GM12878 (cell line): ENCODE results near the gene LRRN2. TPM values are rescaled to one million over a fixed set of nuclear protein-coding genes. Genes with fewer than 3 reads are reported as not detected.

Experiments
- ATAC-seq: fragments of 200-7000 bp; cut with Tn5 transposase; 3 replicates; pipeline ENCODE4 v1.9.1; 2020; ENCODE audit warnings: mild to moderate bottlenecking, moderate library complexity
- BruUV-seq: library from RNA; stranded (reverse); fragments of 400-500 nt; replicated peaks from 2 replicates; lab custom pipeline; 2021; lab: Mats Ljungman, UMichigan
- CTCF ChIA-PET: fragments of 300-600 bp; sonication (Branson Sonifier 250); formaldehyde crosslinking; extraction: SDS; loops from one replicate; lab custom pipeline; 2021; ENCODE audit warnings: inconsistent platforms; lab: Yijun Ruan, JAX
- POLR2A ChIA-PET: fragments of 350-600 bp; formaldehyde crosslinking; extraction: SDS; loops from one replicate; lab custom pipeline; 2021; ENCODE audit warnings: inconsistent platforms; lab: Charles Lee
- RAD21 ChIA-PET: fragments of 300-600 bp; sonication (Branson Sonifier 250); formaldehyde crosslinking; loops from one replicate; lab custom pipeline; 2023; ENCODE audit warnings: antibody characterized with exemption; ENCODE audit not compliant: unreplicated experiment; lab: Charles Lee
- SMC1A ChIA-PET: fragments of 300-600 bp; sonication (Branson Sonifier 250); formaldehyde crosslinking; loops from one replicate; lab custom pipeline; 2023; ENCODE audit not compliant: unreplicated experiment, uncharacterized antibody; lab: Charles Lee
- DNase-seq: peaks from one replicate; pipeline ENCODE4 v3.0.0-alpha.2; 2011; ENCODE audit warnings: low read depth, low spot score
- FAIRE-seq: peaks from 3 replicates; lab custom pipeline; 2011; peaks lifted over from hg19 to GRCh38; lab: Jason Lieb, UNC
- H2AFZ ChIP-seq: 2 replicates; pipeline ENCODE4 v1.6.0; 2011; ENCODE audit warnings: low read depth, low read length, control low read depth; ENCODE audit not compliant: control insufficient read depth
- H3K27ac ChIP-seq: 2 replicates; pipeline ENCODE4 v1.5.1; 2011; ENCODE audit warnings: control low read depth; ENCODE audit not compliant: control insufficient read depth, insufficient read depth
- H3K27me3 ChIP-seq, 2 experiments: replicated peaks in 1 of 2; 2 replicates each; pipeline versions ENCODE4 v1.6.0 to v1.6.1; 2011; ENCODE audit warnings: low read length in 1 of 2; ENCODE audit not compliant: control insufficient read depth in 2 of 2, insufficient read depth in 2 of 2
- H3K36me3 ChIP-seq, 2 experiments: 2 replicates each; pipeline ENCODE4 v1.5.1; 2011; ENCODE audit warnings: low read length in 1 of 2; ENCODE audit not compliant: control insufficient read depth in 2 of 2, insufficient read depth in 2 of 2
- H3K4me1 ChIP-seq: 2 replicates; pipeline ENCODE4 v1.6.1; 2011; ENCODE audit warnings: mild to moderate bottlenecking, low read length, moderate library complexity, mixed read lengths; ENCODE audit not compliant: control insufficient read depth, insufficient read depth
- H3K4me2 ChIP-seq: 2 replicates; pipeline ENCODE4 v1.6.0; 2011; ENCODE audit warnings: control low read depth; ENCODE audit not compliant: control insufficient read depth, insufficient read depth
- H3K4me3 ChIP-seq: fragments of 200-600 bp; sonication (generic); 2 replicates; pipeline ENCODE4 v1.5.1; 2016
- H3K79me2 ChIP-seq: 2 replicates; pipeline ENCODE4 v1.6.0; 2011; ENCODE audit warnings: low read length; ENCODE audit not compliant: control insufficient read depth, insufficient read depth
- H3K9ac ChIP-seq: 2 replicates; pipeline ENCODE4 v1.8.0; 2011; ENCODE audit warnings: low read length, control low read depth, mixed read lengths; ENCODE audit not compliant: control insufficient read depth, insufficient read depth
- H3K9me3 ChIP-seq: replicated peaks from 3 replicates; pipeline ENCODE4 v1.5.1; 2011; ENCODE audit warnings: mild to moderate bottlenecking, low read length; ENCODE audit not compliant: control insufficient read depth, insufficient read depth
- H4K20me1 ChIP-seq: 2 replicates; pipeline ENCODE4 v1.6.0; 2011; ENCODE audit not compliant: control insufficient read depth, insufficient read depth
- BMI1 ChIP-seq: fragments of 450-650 bp; IDR thresholded peaks from 2 replicates; pipeline ENCODE4 v1.6.1; 2016; ENCODE audit warnings: mild to moderate bottlenecking, moderate library complexity, borderline replicate concordance
- CBX5 ChIP-seq: sonication (generic); IDR thresholded peaks from 2 replicates; pipeline ENCODE4 v1.6.1; 2016; ENCODE audit warnings: low read depth, moderate library complexity, mild to moderate bottlenecking, inconsistent platforms
- E2F4 ChIP-seq: IDR thresholded peaks from 2 replicates; pipeline ENCODE4 v1.6.1; 2012; ENCODE audit warnings: low read depth, low read length, improper control_type of control experiment
- KAT2A ChIP-seq: conservative IDR thresholded peaks from 2 replicates; pipeline ENCODE4 v1.6.1; 2011; ENCODE audit warnings: low read depth, low read length; ENCODE audit not compliant: control insufficient read depth
- MTA3 ChIP-seq: IDR thresholded peaks from 2 replicates; pipeline ENCODE4 v1.6.1; 2012; ENCODE audit warnings: low read length, inconsistent platforms, borderline replicate concordance
- NBN ChIP-seq: fragments of 450-650 bp; IDR thresholded peaks from 2 replicates; pipeline ENCODE4 v1.6.1; 2016
- NFYA ChIP-seq: IDR thresholded peaks from 2 replicates; pipeline ENCODE4 v1.6.1; 2011; ENCODE audit warnings: low read depth, mild to moderate bottlenecking, low read length, improper control_type of control experiment, borderline replicate concordance
- PKNOX1 ChIP-seq: fragments of 450-650 bp; IDR thresholded peaks from 2 replicates; pipeline ENCODE4 v1.6.1; 2016; ENCODE audit warnings: mild to moderate bottlenecking
- SMAD5 ChIP-seq: IDR thresholded peaks from 2 replicates; pipeline ENCODE4 v1.6.1; 2016; ENCODE audit warnings: antibody characterized with exemption, low read depth
- SMC3 ChIP-seq: IDR thresholded peaks from 2 replicates; pipeline ENCODE4 v1.6.1; 2011; ENCODE audit warnings: low read length, improper control_type of control experiment, borderline replicate concordance
- SP1 ChIP-seq: IDR thresholded peaks from one replicate; pipeline ENCODE4 v1.6.1; 2011; ENCODE audit warnings: low read depth, low read length
- SRF ChIP-seq, 2 experiments: IDR thresholded peaks; 2 replicates each; pipeline ENCODE4 v1.6.1; 2011; ENCODE audit warnings: low read depth in 2 of 2, low read length in 2 of 2, mild to moderate bottlenecking in 1 of 2, moderate library complexity in 1 of 2
- WGBS: methylation state at CpG from one replicate; pipeline ENCODE4 v1.1.6; 2016; ENCODE audit warnings: low lambda C conversion rate; ENCODE audit not compliant: insufficient replicate concordance, insufficient coverage; ENCODE audit errors: missing lambda C conversion rate; 5-methylcytosine and 5-hydroxymethylcytosine counted together
- in situ Hi-C: fragments of 300-500 bp; cut with MboI; formaldehyde crosslinking; loops from 9 replicates; pipeline ENCODE4 v1.14.3; 2018; ENCODE audit warnings: mixed read lengths
- intact Hi-C: fragments of 100-400 bp; cut with micrococcal nuclease; formaldehyde crosslinking; loops from one replicate; pipeline ENCODE4 v1.14.2; 2022; ENCODE audit not compliant: unreplicated experiment
- polyA plus RNA-seq, 11 experiments: library from polyadenylated mRNA; depleted of rRNA in 4 of 11; unstranded in 6 of 11; stranded (reverse) in 5 of 11; fragments of >200 nt; fragmentation: Nextera tagmentation in 4 of 11; fragmentation: Illumina TruSeq in 1 of 11; extraction: Ambion mirVana in 4 of 11; extraction: Trizol in 1 of 11; gene quantifications; 1 replicate in 1 of 11; 2 replicates in 10 of 11; pipeline versions ENCODE4 v1.2.1 to v1.2.3, GENCODE V29; 2011 to 2016; ENCODE audit warnings: inconsistent platforms in 2 of 11, missing spikeins in 2 of 11, low read depth in 1 of 11
- total RNA-seq, 4 experiments: library from RNA; depleted of rRNA in 3 of 4; stranded (reverse); fragments of >200 nt in 3 of 4; fragmentation: Illumina TruSeq in 1 of 4; extraction: Trizol in 1 of 4; gene quantifications; 2 replicates each; pipeline versions ENCODE4 v1.2.1 to v1.2.3, GENCODE V29; 2013 to 2021
- TF ChIP-seq, protein P1 (sequence below): fragments of 450-650 bp; conservative IDR thresholded peaks from 2 replicates; pipeline ENCODE4 v1.6.1; 2017; ENCODE audit warnings: mild to moderate bottlenecking, moderate library complexity
- TF ChIP-seq, protein P2 (sequence below): fragments of 150-350 bp; IDR thresholded peaks from 2 replicates; pipeline ENCODE4 v1.6.1; 2014; ENCODE audit warnings: mild to moderate bottlenecking, low read depth, low read length
- TF ChIP-seq, protein P3 (sequence below): IDR thresholded peaks from 2 replicates; pipeline ENCODE4 v1.6.1; 2012; ENCODE audit warnings: low read depth, low read length, improper control_type of control experiment

LRRN2 gene
- total and polyA plus RNA-seq, 10 of the 15 experiments (the other 5 are each of a cell fraction or from before 2014, with no cell fraction given), result not detected

- Histone ChIP-seq H3K4me2 (no peak overlapping the region), H3K36me3 (no peaks in the 10 kb centered on the region; a peak in 2 of 4 replicates), H3K27me3 (no peaks in the 10 kb centered on the region), H3K79me2 (no peaks in the 10 kb centered on the region), H3K27ac (no peak overlapping the region), H3K4me3 (no peak overlapping the region), H4K20me1 (no peaks in the 10 kb centered on the region), H2AFZ (no peak overlapping the region), H3K9ac (no peak overlapping the region), H3K9me3 (no peaks in the 10 kb centered on the region), H3K4me1 (peaks cover 11% of the 10 kb centered on the region)
- intact Hi-C loops (no loop called here), in situ Hi-C loops (no loop called here)
- TF ChIP-seq SRF (IDR thresholded peaks at IDR 0.05; ENCODE audit: low read depth in 2 of 2, low read length in 2 of 2) (no peak), NBN (no peak), KAT2A (no peak), E2F4 (no peak), SP1 (no peak), PKNOX1 (no peak), BMI1 (no peak), MTA3 (no peak), NFYA (no peak), SMC3 (no peak), CBX5 (no peak), SMAD5 (no peak)
- TF ChIP-seq, protein P1, sequence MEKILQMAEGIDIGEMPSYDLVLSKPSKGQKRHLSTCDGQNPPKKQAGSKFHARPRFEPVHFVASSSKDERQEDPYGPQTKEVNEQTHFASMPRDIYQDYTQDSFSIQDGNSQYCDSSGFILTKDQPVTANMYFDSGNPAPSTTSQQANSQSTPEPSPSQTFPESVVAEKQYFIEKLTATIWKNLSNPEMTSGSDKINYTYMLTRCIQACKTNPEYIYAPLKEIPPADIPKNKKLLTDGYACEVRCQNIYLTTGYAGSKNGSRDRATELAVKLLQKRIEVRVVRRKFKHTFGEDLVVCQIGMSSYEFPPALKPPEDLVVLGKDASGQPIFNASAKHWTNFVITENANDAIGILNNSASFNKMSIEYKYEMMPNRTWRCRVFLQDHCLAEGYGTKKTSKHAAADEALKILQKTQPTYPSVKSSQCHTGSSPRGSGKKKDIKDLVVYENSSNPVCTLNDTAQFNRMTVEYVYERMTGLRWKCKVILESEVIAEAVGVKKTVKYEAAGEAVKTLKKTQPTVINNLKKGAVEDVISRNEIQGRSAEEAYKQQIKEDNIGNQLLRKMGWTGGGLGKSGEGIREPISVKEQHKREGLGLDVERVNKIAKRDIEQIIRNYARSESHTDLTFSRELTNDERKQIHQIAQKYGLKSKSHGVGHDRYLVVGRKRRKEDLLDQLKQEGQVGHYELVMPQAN, result no peak
- TF ChIP-seq, protein P2, sequence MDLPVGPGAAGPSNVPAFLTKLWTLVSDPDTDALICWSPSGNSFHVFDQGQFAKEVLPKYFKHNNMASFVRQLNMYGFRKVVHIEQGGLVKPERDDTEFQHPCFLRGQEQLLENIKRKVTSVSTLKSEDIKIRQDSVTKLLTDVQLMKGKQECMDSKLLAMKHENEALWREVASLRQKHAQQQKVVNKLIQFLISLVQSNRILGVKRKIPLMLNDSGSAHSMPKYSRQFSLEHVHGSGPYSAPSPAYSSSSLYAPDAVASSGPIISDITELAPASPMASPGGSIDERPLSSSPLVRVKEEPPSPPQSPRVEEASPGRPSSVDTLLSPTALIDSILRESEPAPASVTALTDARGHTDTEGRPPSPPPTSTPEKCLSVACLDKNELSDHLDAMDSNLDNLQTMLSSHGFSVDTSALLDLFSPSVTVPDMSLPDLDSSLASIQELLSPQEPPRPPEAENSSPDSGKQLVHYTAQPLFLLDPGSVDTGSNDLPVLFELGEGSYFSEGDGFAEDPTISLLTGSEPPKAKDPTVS, result no peak
- TF ChIP-seq, protein P3, sequence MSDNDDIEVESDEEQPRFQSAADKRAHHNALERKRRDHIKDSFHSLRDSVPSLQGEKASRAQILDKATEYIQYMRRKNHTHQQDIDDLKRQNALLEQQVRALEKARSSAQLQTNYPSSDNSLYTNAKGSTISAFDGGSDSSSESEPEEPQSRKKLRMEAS, result no peak
- no TSS peak for BruUV-seq
- no peak for FAIRE-seq
- DNase-seq, result no peak
- no peak for ATAC-seq
- 82% methylated on average over 7 of the region's 8 CpGs for WGBS
- CTCF ChIA-PET, result interaction anchor here (1.4 to 11.0 kb wide), 4 partner anchors 8 to 232 kb away, joined by 3 to 279 read pairs (median 36); no protein-coding TSS in a partner anchor
- POLR2A ChIA-PET, result interaction anchor here (0.5 kb wide), 1 partner anchor 185 kb away, joined by 4 read pairs; no protein-coding TSS in a partner anchor
- RAD21 ChIA-PET, result interaction anchor here (0.9 to 3.0 kb wide), 6 partner anchors 9 to 233 kb away, joined by 3 to 9 read pairs (median 3); no protein-coding TSS in a partner anchor
- SMC1A ChIA-PET, result interaction anchor here (0.7 to 2.1 kb wide), 4 partner anchors 8 to 233 kb away, joined by 3 to 7 read pairs (median 4); no protein-coding TSS in a partner anchor
These were observed 111.3 kb downstream of the LRRN2 start for GRCh38 chr1:204574016-204574864.
